GM18951 (cell line): ENCODE data around the gene VSTM2L.
"Not testable (repeated sequence)": the region's sequence is repeated elsewhere in the genome, so short reads cannot be mapped to it uniquely, and the experiment has no call there.

Experiments used
- POLR2A ChIP-seq: IDR thresholded peaks from 4 replicates; pipeline ENCODE4 v1.6.1; 2011; ENCODE audit warnings: mild to moderate bottlenecking; ENCODE audit not compliant: insufficient read length, insufficient read depth; ENCODE audit errors: extremely low read depth
- in situ Hi-C: fragments of 300-500 bp; cut with MboI; formaldehyde crosslinking; loops from one replicate; pipeline ENCODE4 v1.12.0; 2022; ENCODE audit warnings: low sequenced_read_pairs, mixed read lengths, inconsistent platforms; ENCODE audit not compliant: unreplicated experiment

Gene VSTM2L

GRCh38 chr20:37946946-37947345 is 44.0 kb downstream of the VSTM2L start:
- no peak for TF ChIP-seq POLR2A
- in situ Hi-C loops, result no loop called here

- in situ Hi-C loops, result no loop called here
Observed at GRCh38 chr20:37947943-37948342, 45.0 kb downstream of the VSTM2L start.

GRCh38 chr20:37948956-37949355 is 46.0 kb downstream of the VSTM2L start:
- in situ Hi-C loops, result no loop called here
- no peak for TF ChIP-seq POLR2A

More at GRCh38 chr20:37947943-37948342, 45.0 kb downstream of the VSTM2L start:
- TF ChIP-seq POLR2A, result no peak

- in situ Hi-C loops, result no loop called here
- TF ChIP-seq POLR2A, result no peak
Observed at GRCh38 chr20:37954190-37954589, 51.3 kb downstream of the VSTM2L start.

GRCh38 chr20:37954626-37955025 is 51.7 kb downstream of the VSTM2L start:
- TF ChIP-seq POLR2A, result no peak
- in situ Hi-C loops, result no loop called here

GRCh38 chr20:37955511-37955910 is 52.6 kb downstream of the VSTM2L start:
- in situ Hi-C loops, result no loop called here
- TF ChIP-seq POLR2A, result no peak

GRCh38 chr20:37956107-37956585 is 53.2 kb downstream of the VSTM2L start:
- TF ChIP-seq POLR2A, result no peak
- in situ Hi-C loops, result no loop called here

- in situ Hi-C loops, result no loop called here
- no peak for TF ChIP-seq POLR2A
Observed at GRCh38 chr20:37958856-37959520, 56.1 kb downstream of the VSTM2L start.

GRCh38 chr20:37961066-37961465 is 58.1 kb downstream of the VSTM2L start:
- in situ Hi-C loops, result no loop called here
- no peak for TF ChIP-seq POLR2A

GRCh38 chr20:37963483-37963882 is 60.6 kb downstream of the VSTM2L start:
- in situ Hi-C loops, result not testable (repeated sequence)

GRCh38 chr20:37968841-37969401 is 66.0 kb downstream of the VSTM2L start:
- TF ChIP-seq POLR2A, result no peak
- in situ Hi-C loops, result no loop called here

GRCh38 chr20:37969949-37970855 is 67.3 kb downstream of the VSTM2L start:
- in situ Hi-C loops, result no loop called here
- no peak for TF ChIP-seq POLR2A

- in situ Hi-C loops, result no loop called here
- no peak for TF ChIP-seq POLR2A
Observed at GRCh38 chr20:37970856-37971245, 67.9 kb downstream of the VSTM2L start.
